ENCODE data around the gene SLC1A7. TPM values are rescaled to one million over a fixed set of nuclear protein-coding genes. Genes with fewer than 3 reads are reported as not detected.

The SLC1A7 gene
- total RNA-seq, 1 experiment from 2014 or later: 0.31 TPM

- CTCF ChIA-PET: no interaction called here
- in situ Hi-C loops (cut with HindIII; ENCODE audit: low pct_unique_long_range_greater_than_20kb, low sequenced_read_pairs): no loop called here
These were observed 62.4 kb downstream of the SLC1A7 start for GRCh38 chr1:53080041-53080440.

DNA sequence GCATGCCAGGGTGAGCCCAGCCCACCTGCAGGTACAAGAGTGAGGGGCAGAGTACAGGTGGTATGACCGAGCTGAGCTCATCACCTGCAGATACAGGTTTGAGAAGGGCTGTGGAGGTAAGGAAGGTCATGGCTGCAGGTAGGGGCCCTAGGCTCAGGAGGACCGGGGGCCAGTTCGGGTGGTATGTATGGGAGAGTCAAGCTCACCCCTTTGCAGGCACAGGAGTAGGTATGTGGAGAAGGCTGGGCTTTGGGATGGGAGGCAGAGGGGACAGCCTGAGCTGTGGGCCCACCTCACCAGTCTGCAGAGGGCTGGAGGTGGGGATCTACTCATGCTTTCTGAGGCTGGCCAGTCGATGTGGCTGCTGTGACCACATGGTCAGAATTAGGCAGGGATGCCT is 63.2 kb downstream of the SLC1A7 start:
- DNase-seq (ENCODE audit: low read depth, low spot score) (no peak), ATAC-seq (no peak)
- BruUV-seq (replicated peaks): no TSS peak
- Histone ChIP-seq H3K4me3 (ENCODE audit: low read depth in 2 of 2, low read length in 2 of 2) (no peak overlapping the region), H3K9me3 (ENCODE audit: control insufficient read depth, insufficient read depth, low read depth, low read length) (no peaks in the 10 kb centered on the region), H3K36me3 (ENCODE audit: control insufficient read depth, insufficient read depth, low read length) (no peaks in the 10 kb centered on the region), H3K27me3 (ENCODE audit: control insufficient read depth, insufficient read depth, low read length) (no peaks in the 10 kb centered on the region), H3K27ac (ENCODE audit: low read length) (no peak overlapping the region), H3K4me1 (ENCODE audit: control insufficient read depth, insufficient read depth, low read length) (no peaks in the 10 kb centered on the region)
- ChIA-PET CTCF (no interaction called here), POLR2A (interaction anchor here (0.6 kb wide), 1 partner anchor 57 kb away, joined by 9 read pairs; no protein-coding TSS in a partner anchor)
- in situ Hi-C loops (cut with HindIII; ENCODE audit: low pct_unique_long_range_greater_than_20kb, low sequenced_read_pairs): no loop called here
- intact Hi-C loops (cut with micrococcal nuclease; ENCODE audit: unreplicated experiment): no loop called here
- no peak for TF ChIP-seq REST (IDR thresholded peaks at IDR 0.05; ENCODE audit: insufficient read depth in 1 of 2, low read depth in 2 of 2, low read length in 1 of 2)
- TF ChIP-seq POLR2AphosphoS5 (IDR thresholded peaks at IDR 0.05; ENCODE audit: low read depth, low read length): no peak
- no peak for TF ChIP-seq CTCF (IDR thresholded peaks at IDR 0.05)
- TF ChIP-seq SIN3A (IDR thresholded peaks at IDR 0.05; ENCODE audit: borderline replicate concordance, insufficient read depth, low read depth, low read length): no peak
- TF ChIP-seq TCF7L2 (IDR thresholded peaks at IDR 0.05; ENCODE audit: low read depth, low read length): no peak

More at GRCh38 chr1:53080041-53080440, 62.4 kb downstream of the SLC1A7 start:
- H3K4me1 ChIP-seq (ENCODE audit: control insufficient read depth, insufficient read depth, low read length): no peaks in the 10 kb centered on the region
- no peaks in the 10 kb centered on the region for H3K36me3 ChIP-seq (ENCODE audit: control insufficient read depth, insufficient read depth, low read length)
- no peaks in the 10 kb centered on the region for H3K27me3 ChIP-seq (ENCODE audit: control insufficient read depth, insufficient read depth, low read length)
- no peaks in the 10 kb centered on the region for H3K9me3 ChIP-seq (ENCODE audit: control insufficient read depth, insufficient read depth, low read depth, low read length)
- intact Hi-C loops (cut with micrococcal nuclease; ENCODE audit: unreplicated experiment): no loop called here
- ATAC-seq (no peak), DNase-seq (ENCODE audit: low read depth, low spot score) (no peak)
- H3K4me3 ChIP-seq (ENCODE audit: low read depth in 2 of 2, low read length in 2 of 2): no peak overlapping the region
- POLR2A ChIA-PET: interaction anchor here (0.6 kb wide), 1 partner anchor 56 kb away, joined by 9 read pairs; no protein-coding TSS in a partner anchor
- no peak for TF ChIP-seq SIN3A (IDR thresholded peaks at IDR 0.05; ENCODE audit: borderline replicate concordance, insufficient read depth, low read depth, low read length)
- no peak for TF ChIP-seq POLR2AphosphoS5 (IDR thresholded peaks at IDR 0.05; ENCODE audit: low read depth, low read length)
- no peak for TF ChIP-seq CTCF (IDR thresholded peaks at IDR 0.05)
- no peak for TF ChIP-seq REST (IDR thresholded peaks at IDR 0.05; ENCODE audit: insufficient read depth in 1 of 2, low read depth in 2 of 2, low read length in 1 of 2)
- no peak for TF ChIP-seq TCF7L2 (IDR thresholded peaks at IDR 0.05; ENCODE audit: low read depth, low read length)
- BruUV-seq (replicated peaks): no TSS peak
- H3K27ac ChIP-seq (ENCODE audit: low read length): no peak overlapping the region
